ENCODE data around the gene FBXO40. TPM values are rescaled to one million over a fixed set of nuclear protein-coding genes. Genes with fewer than 3 reads are reported as not detected.

The FBXO40 gene
- total and polyA plus RNA-seq, 9 of the 15 experiments (the other 6 are each of a cell fraction or from before 2014, with no cell fraction given): 0.01 to 0.05 (median 0.04) TPM; not detected in 3

DNA sequence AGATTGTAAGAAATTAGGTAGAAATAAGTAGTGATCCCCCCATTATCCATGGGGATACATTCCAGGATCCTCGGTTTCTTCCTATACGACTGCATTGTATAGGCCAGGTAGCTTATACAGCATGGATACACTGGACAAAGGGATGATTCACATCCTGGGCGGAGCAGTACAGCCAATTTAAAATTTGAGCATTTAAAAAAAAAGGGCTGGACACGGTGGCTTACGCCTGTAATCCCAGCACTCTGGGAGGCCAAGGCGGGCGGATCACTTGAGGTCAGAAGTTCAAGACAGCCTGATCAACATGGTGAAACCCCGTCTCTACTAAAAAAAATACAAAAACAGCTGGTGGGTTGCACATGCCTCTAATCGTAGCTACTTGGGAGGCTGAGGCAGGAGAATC is 26.4 kb upstream of the FBXO40 start:
- no peak overlapping the region for H2AFZ ChIP-seq (ENCODE audit: low read depth, low read length)
- ATAC-seq (no peak), FAIRE-seq (no peak), DNase-seq (ENCODE audit: extremely low read depth in 1 of 4, low spot score in 3 of 4) (no peak)
- H3K4me2 ChIP-seq (ENCODE audit: insufficient read depth, low read length): no peak overlapping the region
- in situ Hi-C loops (cut with MboI) (no loop called here), intact Hi-C loops (cut with micrococcal nuclease) (no loop called here)
- CTCF ChIA-PET (ENCODE audit: low intra/inter-chr PET ratio): no interaction called here
- 44% methylated on average over 9 of the region's 9 CpGs for WGBS (ENCODE audit: insufficient coverage, low coverage, missing lambda C conversion rate)
- no peaks in the 10 kb centered on the region for H3K79me2 ChIP-seq (ENCODE audit: control insufficient read depth, insufficient read depth, low read length)
- no peak overlapping the region for H3K9ac ChIP-seq (ENCODE audit: insufficient read depth in 1 of 2, low read depth in 2 of 2, low read length in 2 of 2)
- POLR2A ChIA-PET: interaction anchor here (0.6 kb wide), 1 partner anchor 19 kb away, joined by 3 read pairs; no protein-coding TSS in a partner anchor
- no peaks in the 10 kb centered on the region for H3K9me3 ChIP-seq (replicated peaks; ENCODE audit: control insufficient read depth, insufficient read depth, low read depth, low read length)
- no peaks in the 10 kb centered on the region; the same call in 1 of the 2 replicates for H4K20me1 ChIP-seq (replicated peaks; ENCODE audit: control insufficient read depth, insufficient read depth, low read length)
- no peaks in the 10 kb centered on the region for H3K9me1 ChIP-seq (ENCODE audit: control insufficient read depth, insufficient read depth, low read length)
- H3K27me3 ChIP-seq (ENCODE audit: control insufficient read depth in 2 of 2, insufficient read depth in 2 of 2, low read length in 2 of 2): no peaks in the 10 kb centered on the region
- H3K4me3 ChIP-seq: no peak overlapping the region
- no peaks in the 10 kb centered on the region for H3K36me3 ChIP-seq (ENCODE audit: control insufficient read depth, insufficient read depth, low read length)
- no peaks in the 10 kb centered on the region for H3K4me1 ChIP-seq (replicated peaks in 1 of 2; ENCODE audit: control insufficient read depth in 2 of 2, insufficient read depth in 2 of 2, low read length in 2 of 2)
- no TSS peak for BruUV-seq (replicated peaks)
- H3K27ac ChIP-seq (ENCODE audit: extremely low read depth, low read depth, low read length): no peak overlapping the region
- no peak for TF ChIP-seq BRD9 (IDR thresholded peaks at IDR 0.05; ENCODE audit: low read depth, partially characterized antibody)
- TF ChIP-seq DDX20 (tag; IDR thresholded peaks at IDR 0.05; ENCODE audit: low read depth): no peak
- TF ChIP-seq, protein P1, sequence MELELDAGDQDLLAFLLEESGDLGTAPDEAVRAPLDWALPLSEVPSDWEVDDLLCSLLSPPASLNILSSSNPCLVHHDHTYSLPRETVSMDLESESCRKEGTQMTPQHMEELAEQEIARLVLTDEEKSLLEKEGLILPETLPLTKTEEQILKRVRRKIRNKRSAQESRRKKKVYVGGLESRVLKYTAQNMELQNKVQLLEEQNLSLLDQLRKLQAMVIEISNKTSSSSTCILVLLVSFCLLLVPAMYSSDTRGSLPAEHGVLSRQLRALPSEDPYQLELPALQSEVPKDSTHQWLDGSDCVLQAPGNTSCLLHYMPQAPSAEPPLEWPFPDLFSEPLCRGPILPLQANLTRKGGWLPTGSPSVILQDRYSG (tag; conservative IDR thresholded peaks at IDR 0.05; ENCODE audit: low read depth): no peak
- TF ChIP-seq ZNF41 (CRISPR knock-in tag; conservative IDR thresholded peaks at IDR 0.05): no peak
- TF ChIP-seq, protein P2, sequence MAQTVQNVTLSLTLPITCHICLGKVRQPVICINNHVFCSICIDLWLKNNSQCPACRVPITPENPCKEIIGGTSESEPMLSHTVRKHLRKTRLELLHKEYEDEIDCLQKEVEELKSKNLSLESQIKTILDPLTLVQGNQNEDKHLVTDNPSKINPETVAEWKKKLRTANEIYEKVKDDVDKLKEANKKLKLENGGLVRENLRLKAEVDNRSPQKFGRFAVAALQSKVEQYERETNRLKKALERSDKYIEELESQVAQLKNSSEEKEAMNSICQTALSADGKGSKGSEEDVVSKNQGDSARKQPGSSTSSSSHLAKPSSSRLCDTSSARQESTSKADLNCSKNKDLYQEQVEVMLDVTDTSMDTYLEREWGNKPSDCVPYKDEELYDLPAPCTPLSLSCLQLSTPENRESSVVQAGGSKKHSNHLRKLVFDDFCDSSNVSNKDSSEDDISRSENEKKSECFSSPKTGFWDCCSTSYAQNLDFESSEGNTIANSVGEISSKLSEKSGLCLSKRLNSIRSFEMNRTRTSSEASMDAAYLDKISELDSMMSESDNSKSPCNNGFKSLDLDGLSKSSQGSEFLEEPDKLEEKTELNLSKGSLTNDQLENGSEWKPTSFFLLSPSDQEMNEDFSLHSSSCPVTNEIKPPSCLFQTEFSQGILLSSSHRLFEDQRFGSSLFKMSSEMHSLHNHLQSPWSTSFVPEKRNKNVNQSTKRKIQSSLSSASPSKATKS (CRISPR knock-in tag; IDR thresholded peaks at IDR 0.05): no peak
- TF ChIP-seq TRIM24 (IDR thresholded peaks at IDR 0.05): no peak
- TF ChIP-seq KDM5B (IDR thresholded peaks at IDR 0.05; ENCODE audit: insufficient replicate concordance, low read depth, low read length): no peak
- TF ChIP-seq CHD2 (IDR thresholded peaks at IDR 0.05; ENCODE audit: low read depth, low read length): no peak
- TF ChIP-seq ARID1B (IDR thresholded peaks at IDR 0.05): no peak
- no peak for TF ChIP-seq RHOXF2B (CRISPR knock-in tag; conservative IDR thresholded peaks at IDR 0.05)
- no peak for TF ChIP-seq E2F3 (CRISPR knock-in tag; IDR thresholded peaks at IDR 0.05)
- TF ChIP-seq, protein P3, sequence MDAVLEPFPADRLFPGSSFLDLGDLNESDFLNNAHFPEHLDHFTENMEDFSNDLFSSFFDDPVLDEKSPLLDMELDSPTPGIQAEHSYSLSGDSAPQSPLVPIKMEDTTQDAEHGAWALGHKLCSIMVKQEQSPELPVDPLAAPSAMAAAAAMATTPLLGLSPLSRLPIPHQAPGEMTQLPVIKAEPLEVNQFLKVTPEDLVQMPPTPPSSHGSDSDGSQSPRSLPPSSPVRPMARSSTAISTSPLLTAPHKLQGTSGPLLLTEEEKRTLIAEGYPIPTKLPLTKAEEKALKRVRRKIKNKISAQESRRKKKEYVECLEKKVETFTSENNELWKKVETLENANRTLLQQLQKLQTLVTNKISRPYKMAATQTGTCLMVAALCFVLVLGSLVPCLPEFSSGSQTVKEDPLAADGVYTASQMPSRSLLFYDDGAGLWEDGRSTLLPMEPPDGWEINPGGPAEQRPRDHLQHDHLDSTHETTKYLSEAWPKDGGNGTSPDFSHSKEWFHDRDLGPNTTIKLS (IDR thresholded peaks at IDR 0.05; ENCODE audit: borderline replicate concordance, low read depth): no peak
- no peak for TF ChIP-seq PRPF4 (IDR thresholded peaks at IDR 0.05; ENCODE audit: insufficient read depth, low read depth, low read length, poor library complexity, severe bottlenecking)
- TF ChIP-seq ELF4 (CRISPR knock-in tag; IDR thresholded peaks at IDR 0.05): no peak
- TF ChIP-seq MCM2 (IDR thresholded peaks at IDR 0.05; ENCODE audit: low read depth): no peak
- TF ChIP-seq SMARCE1 (IDR thresholded peaks at IDR 0.05): no peak
- no peak for TF ChIP-seq NR2C2 (CRISPR knock-in tag; IDR thresholded peaks at IDR 0.05)
- no peak for TF ChIP-seq NR2C2 (tag; IDR thresholded peaks at IDR 0.05)
- TF ChIP-seq TGIF2 (CRISPR knock-in tag; IDR thresholded peaks at IDR 0.05): no peak
